DMS79 treated with DMSO at 0.1 percent for 48 hours (cell line): ENCODE results near the gene GRIA4.

Experiments used
- DNase-seq: peaks from one replicate; lab custom pipeline; 2025; lab: John Stamatoyannopoulos, UW

Gene GRIA4

DNA sequence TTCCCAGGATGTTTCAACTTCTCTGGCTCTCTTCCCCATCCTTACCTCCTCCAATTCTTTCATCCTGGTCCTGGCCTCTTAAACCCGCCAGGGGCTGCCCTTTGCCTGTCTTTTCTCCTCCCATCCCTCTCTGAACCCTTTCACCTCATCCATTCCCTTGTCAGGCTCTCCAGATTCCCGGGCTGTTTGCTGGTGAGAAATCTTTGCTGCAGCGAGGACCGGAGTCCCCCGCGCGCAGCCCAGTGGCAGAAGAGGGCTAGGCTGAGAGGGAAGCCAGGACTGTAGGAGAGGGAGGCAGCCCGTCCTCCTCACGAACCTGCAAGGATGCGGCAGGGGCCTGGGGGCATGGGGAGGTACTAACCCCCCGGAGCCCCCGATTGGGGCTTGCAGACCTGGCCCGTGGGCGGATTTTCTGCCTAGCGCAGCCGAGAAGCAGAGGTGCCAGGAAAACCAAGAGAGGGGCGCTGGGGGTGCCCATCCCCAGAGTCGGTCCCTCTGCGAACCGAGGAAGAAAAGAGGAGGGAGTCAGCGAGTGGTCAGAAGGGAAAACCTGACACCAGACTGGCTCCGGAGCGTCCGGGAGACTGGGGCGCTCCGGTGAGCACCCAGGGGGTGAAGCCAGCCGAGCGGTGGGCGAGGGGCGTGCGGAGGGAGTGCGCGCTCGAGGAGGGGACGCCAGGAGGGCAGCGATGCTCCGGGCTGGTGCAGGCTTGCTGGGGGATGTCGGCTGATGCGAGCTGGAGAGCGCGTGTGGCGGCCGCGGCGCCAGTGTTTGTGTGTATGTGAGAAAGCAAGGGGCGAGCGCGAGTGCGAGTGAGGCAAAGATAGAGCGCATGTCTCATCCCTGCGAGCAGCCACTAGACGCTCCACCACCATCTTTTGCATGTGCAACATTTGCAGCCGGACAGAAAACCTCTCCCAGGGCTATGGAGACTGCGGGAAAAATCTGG is at the start of gene GRIA4:
Gene GRIA4, plus strand, starts transcription at position 242 of the 950 bp plus-strand sequence. CDS start 925 bp downstream, outside the sequence.
- DNase-seq: no peak

DNA sequence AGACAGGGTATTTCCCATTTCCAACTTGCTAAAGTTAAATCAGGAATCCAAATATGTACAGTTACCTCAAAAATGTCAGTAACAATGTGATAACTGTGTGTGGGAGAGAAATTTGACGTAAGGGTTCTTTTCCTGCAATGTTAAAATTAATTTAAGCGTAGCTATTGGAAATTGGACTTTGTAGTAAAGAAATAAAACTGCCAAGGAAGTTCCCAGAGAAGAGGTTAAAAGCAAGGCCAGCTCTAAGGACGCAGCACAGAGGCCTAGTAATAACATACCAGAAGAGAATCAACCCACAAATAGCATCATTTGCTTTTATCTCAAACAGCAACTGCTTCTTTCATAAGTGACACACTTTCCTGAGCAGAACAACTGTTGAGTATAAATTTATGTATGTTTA is 36.8 kb upstream of the GRIA4 start:
- no peak for DNase-seq

GRCh38 chr11:105574974-105575373 is 34.9 kb upstream of the GRIA4 start:
- DNase-seq: no peak

DNA sequence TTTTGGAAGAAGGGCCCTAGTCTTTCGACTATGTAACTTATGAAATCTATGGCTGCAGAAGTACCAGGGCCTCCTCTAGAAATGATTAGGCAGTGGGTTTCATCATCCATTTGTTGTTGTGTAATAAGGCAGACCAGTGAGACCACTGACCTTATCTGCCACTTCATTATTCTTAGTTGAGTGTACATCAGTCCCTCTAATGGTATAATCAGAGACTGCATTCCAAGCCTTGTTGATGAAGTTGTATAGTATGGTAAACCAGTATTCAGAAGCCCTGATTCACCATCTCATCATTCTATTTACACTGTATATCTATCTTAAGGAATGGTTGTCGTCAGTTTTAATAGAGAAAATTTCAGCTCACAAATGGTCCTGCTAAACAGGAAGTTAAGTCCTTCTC is 32.2 kb upstream of the GRIA4 start:
- DNase-seq: no peak

- no peak for DNase-seq
Measured at GRCh38 chr11:105579111-105579510, 30.8 kb upstream of the GRIA4 start.

GRCh38 chr11:105582497-105582896 is 27.4 kb upstream of the GRIA4 start:
- DNase-seq: no peak

DNA sequence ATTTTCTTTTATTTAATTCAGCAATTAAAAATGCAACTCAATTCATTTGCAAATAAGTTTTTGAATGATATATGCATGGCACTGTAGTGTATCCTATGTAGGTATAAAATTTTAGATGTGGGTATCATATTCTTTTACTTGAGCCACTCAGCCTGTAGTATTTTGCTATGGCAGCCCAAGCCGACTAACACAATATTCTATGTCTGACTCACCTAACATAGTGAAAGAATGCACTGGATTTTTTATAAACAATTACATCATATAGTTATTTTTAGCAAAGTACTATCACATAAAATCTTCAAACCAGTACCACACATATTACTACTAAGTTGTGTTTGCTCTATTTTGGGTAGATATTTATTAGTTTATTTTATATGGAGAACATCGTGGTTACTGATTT is 21.9 kb upstream of the GRIA4 start:
- no peak for DNase-seq

GRCh38 chr11:105589346-105589745 is 20.5 kb upstream of the GRIA4 start:
- DNase-seq: no peak

DNA sequence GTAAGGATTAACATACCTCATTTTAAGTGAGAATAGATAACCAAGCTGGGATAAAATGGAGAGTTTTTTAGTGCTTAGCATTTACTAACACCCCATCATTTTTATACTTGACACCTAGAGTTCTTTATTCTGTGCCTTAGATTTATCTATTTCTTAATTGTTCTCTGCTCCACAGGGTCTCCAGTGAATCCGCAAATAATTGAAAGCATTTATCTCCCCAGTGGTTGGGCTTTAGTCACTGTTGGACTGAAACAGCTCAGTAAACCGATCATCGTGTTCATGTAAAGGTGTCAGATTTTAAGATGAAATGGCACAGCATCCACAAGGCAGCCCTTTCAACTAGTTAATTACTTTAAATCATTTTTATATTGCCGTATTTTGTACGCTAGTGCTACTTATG is 17.8 kb upstream of the GRIA4 start:
- DNase-seq: no peak

GRCh38 chr11:105598371-105598770 is 11.5 kb upstream of the GRIA4 start:
- no peak for DNase-seq

GRCh38 chr11:105603156-105603555 is 6.7 kb upstream of the GRIA4 start:
- no peak for DNase-seq

DNA sequence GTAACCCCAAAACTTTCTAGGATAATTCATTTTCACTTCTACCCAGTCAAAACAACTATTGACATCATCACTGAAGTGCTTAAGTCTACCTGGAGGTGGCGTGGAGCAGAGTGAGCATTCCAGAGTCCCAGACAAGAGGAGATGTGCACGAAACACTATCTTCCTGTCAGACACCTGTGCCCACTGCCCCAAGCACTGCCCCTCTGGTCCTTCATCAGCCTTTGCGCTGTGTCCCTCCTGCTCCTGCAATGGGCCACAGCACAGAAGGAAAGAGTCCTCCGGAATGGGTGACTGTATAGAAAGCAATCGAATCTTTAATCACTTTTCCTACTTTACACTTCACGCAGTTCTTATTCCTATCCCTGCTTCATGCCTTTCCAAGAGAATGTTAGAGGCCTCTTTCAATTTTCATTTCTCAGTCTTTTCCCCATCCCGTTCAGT is 512 bp upstream of the GRIA4 start:
- DNase-seq: no peak

GRCh38 chr11:105610871-105611571 is 1.1 kb downstream of the GRIA4 start:
- no peak for DNase-seq

GRCh38 chr11:105611572-105612441 is 1.9 kb downstream of the GRIA4 start:
- no peak for DNase-seq

DNA sequence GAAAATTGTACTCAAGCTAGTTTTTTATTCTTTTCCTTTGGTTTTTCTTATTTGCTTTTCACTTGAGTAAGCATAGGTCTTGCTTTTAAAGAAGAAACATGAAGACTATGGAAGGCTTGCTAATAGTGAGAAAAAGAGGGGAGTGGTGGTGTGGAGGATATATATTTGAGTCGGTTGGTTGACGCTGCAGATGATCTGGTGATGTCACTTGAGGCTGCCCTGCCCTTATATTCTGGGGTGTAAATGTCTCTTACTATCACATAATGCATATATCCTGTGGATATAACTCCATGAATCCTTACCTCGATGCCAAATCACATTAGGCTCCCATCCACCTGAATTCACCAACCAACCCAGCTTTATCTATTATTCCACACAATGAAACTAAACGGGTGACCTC is 2.9 kb downstream of the GRIA4 start:
- no peak for DNase-seq

DNA sequence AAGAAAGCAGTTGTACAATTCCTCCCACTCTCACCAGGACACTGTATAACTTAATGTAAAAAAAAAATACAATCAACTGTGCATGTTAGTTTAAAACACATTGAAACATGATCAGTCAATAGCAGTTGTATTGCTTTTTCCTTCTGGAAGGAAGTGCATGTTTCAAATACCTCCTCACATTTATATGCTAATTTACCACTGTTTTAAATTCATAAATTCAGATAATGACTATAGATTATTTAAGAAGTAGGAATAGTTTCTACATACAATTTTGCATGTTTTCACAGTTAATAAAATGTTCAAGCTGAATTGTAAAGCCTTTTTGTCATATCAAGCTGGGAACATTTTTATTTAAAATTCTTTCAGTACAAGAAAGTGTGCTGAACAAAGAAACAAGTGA is 3.3 kb downstream of the GRIA4 start:
- DNase-seq: no peak

DNA sequence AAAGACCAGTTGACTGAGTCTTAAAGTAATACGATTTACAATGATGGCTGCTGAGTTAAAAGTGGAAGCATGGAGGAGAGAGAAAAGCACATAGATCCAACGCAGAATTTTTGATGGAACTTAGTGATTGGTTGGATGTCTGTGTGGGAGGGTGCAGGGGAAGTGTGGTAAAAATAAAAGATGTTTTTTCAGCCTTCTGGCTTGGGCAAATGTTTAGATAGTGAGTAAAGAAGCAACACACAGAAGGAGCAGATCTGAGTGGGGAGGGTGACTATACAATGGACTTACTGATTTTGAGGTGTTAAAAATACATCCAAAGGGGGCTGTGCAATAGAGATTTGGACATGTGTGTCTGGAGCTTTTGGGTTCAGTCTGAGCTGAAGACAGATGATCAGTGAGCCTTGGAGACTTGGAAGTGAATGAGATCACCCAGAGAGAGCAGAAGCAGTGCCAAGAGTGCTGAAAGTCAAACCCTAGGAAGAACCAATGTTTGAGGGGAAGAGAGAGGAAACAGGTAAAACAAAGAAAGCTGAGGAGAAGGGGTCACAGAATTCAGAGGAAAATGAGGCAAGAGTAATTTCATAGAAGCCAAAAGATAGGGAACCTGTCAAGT is 8.6 kb downstream of the GRIA4 start:
- no peak for DNase-seq

- DNase-seq: no peak
Measured at GRCh38 chr11:105619556-105619955, 9.7 kb downstream of the GRIA4 start.

GRCh38 chr11:105622016-105622415 is 12.1 kb downstream of the GRIA4 start:
- no peak for DNase-seq

DNA sequence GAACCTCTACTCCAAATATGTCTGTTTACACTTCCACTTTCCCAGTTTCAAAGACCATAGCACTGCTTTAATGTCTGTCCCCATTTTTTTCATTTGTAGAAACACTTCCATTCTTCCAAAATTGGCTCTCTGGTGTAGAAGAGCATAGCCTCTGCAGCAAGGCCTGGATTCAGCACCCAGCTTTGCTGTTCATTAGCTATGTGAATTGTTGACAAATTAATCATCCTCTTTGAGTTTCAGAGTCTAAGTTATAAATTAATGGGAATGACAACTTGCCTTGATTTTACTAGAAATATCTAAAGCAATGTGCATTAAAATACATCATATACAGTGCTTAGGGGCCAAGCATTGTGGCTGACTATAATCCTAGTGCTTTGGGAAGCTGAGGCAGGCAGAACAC is 22.4 kb downstream of the GRIA4 start:
- DNase-seq: no peak

- DNase-seq: no peak
Measured at GRCh38 chr11:105635466-105635865, 25.6 kb downstream of the GRIA4 start.

DNA sequence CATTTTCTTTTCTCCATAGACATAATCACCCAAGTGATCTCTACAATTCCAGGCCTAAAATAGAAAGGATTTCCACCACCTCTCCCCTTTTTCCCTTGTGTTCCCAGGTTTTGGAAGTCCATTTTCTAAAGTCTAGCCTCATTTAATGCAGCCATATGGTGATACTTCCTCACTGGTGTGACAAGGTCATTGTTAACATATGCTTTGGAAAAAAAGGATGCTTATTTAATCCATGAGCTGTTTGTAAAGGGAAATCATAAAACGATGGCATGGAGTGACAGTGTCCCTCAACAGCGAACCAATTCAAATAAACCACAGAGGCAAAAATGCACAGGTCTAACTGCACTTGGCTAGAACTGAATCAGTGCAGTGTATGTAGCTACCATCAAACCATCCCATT is 26.6 kb downstream of the GRIA4 start:
- no peak for DNase-seq
